HG03432 (cell line): ENCODE results near the gene MCAM.

Experiments
- ATAC-seq: cut with Tn5 transposase; IDR thresholded peaks from one replicate; pipeline ENCODE4 v1.9.1; 2021; ENCODE audit warnings: mild to moderate bottlenecking, moderate library complexity; ENCODE audit not compliant: unreplicated experiment

MCAM gene

GRCh38 chr11:119316729-119317591, at the start of gene MCAM:
Gene MCAM, minus strand, starts transcription at chr11:119317130. Its CDS starts 29 bp downstream, at chr11:119317101.
- no peak for ATAC-seq

- no peak for ATAC-seq
Measured at GRCh38 chr11:119365071-119365591, 48.2 kb upstream of the MCAM start.

- no peak for ATAC-seq
Measured at GRCh38 chr11:119363851-119364590, 47.1 kb upstream of the MCAM start.

- no peak for ATAC-seq
Measured at GRCh38 chr11:119363081-119363850, 46.3 kb upstream of the MCAM start.

- no peak for ATAC-seq
Measured at GRCh38 chr11:119362741-119363080, 45.8 kb upstream of the MCAM start.

GRCh38 chr11:119361941-119362725, 45.2 kb upstream of the MCAM start:
- no peak for ATAC-seq

- ATAC-seq, result no peak
Measured at GRCh38 chr11:119361056-119361787, 44.3 kb upstream of the MCAM start.

GRCh38 chr11:119359365-119360214, 42.7 kb upstream of the MCAM start:
- no peak for ATAC-seq

GRCh38 chr11:119357074-119357473, 40.1 kb upstream of the MCAM start:
- ATAC-seq, result no peak

GRCh38 chr11:119356349-119357031, 39.6 kb upstream of the MCAM start:
- peak; percentile 78 for ATAC-seq

GRCh38 chr11:119355091-119355843, 38.3 kb upstream of the MCAM start:
- ATAC-seq, result no peak

- ATAC-seq, result no peak
Measured at GRCh38 chr11:119352857-119353260, 35.9 kb upstream of the MCAM start.

GRCh38 chr11:119351232-119351631, 34.3 kb upstream of the MCAM start:
- no peak for ATAC-seq

GRCh38 chr11:119350302-119350701, 33.4 kb upstream of the MCAM start:
- no peak for ATAC-seq

- no peak for ATAC-seq
Measured at GRCh38 chr11:119347940-119348605, 31.1 kb upstream of the MCAM start.

GRCh38 chr11:119347242-119347641, 30.3 kb upstream of the MCAM start:
- ATAC-seq, result no peak

- no peak for ATAC-seq
Measured at GRCh38 chr11:119346605-119347004, 29.7 kb upstream of the MCAM start, which contains the start of gene MFRP. Gene MFRP, minus strand, starts transcription at chr11:119346705. Its CDS starts 192 bp downstream, at chr11:119346513.
